Astrocyte of the spinal cord (primary cell): Measurements from ENCODE around the gene MX1.

ENCODE experiments used
- DNase-seq: peaks from one replicate; pipeline ENCODE4 v3.0.0; 2011; ENCODE audit warnings: low read depth, low spot score
- H3K4me3 ChIP-seq: 2 replicates; pipeline ENCODE4 v1.5.1; 2011; ENCODE audit warnings: low read depth, mild to moderate bottlenecking, low read length, moderate library complexity
- CTCF ChIP-seq: IDR thresholded peaks from 2 replicates; pipeline ENCODE4 v1.5.1; 2012; ENCODE audit warnings: low read depth, mild to moderate bottlenecking, low read length, inconsistent platforms
- in situ Hi-C: cut with HindIII; loops from 2 replicates; pipeline ENCODE4 v1.10.0; 2017; ENCODE audit warnings: low sequenced_read_pairs

MX1 gene

GRCh38 chr21:41397471-41397891 is 28.6 kb upstream of the MX1 start:
- no peak for TF ChIP-seq CTCF
- in situ Hi-C loops = no loop called here
- DNase-seq = no peak
- no peak overlapping the region for H3K4me3 ChIP-seq

DNA sequence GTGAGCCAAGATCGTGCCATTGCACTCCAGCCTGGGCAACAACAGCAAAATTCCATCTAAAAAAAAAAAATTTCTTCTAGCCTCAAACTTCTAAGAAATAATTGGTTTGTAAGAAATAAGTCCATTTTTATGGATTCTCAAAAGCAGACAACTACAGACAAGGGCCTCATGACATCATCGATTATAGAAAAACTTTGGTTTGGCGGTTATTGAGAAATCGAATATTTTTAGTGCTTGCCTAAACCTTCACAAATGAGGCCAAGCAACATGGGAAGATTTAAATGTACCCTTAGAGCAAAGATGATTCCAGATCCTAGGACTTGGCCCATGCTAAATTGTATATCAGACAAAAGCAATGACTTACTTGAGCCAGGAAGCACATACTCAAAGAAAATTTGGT is 27.8 kb upstream of the MX1 start:
- no peak for TF ChIP-seq CTCF
- DNase-seq = no peak
- in situ Hi-C loops = no loop called here
- no peak overlapping the region for H3K4me3 ChIP-seq

DNA sequence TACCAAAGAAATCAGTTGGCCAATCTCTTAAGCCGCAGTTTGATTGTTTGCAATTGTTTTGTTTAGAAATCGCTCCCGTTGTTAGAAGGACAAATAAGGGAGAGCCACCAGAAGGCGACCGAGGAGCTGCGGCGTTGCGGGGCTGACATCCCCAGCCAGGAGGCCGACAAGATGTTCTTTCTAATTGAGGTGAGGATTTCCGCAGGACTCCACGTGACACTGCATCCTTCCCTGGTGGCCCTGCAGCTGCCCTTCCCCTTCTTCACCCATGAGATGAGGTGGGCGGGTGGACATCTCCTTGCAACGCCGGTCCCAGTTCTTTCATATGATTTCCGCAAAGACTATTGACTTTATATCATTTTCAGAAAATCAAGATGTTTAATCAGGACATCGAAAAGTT is 27.2 kb upstream of the MX1 start:
- no peak overlapping the region for H3K4me3 ChIP-seq
- no peak for TF ChIP-seq CTCF
- in situ Hi-C loops = no loop called here
- DNase-seq = no peak

DNA sequence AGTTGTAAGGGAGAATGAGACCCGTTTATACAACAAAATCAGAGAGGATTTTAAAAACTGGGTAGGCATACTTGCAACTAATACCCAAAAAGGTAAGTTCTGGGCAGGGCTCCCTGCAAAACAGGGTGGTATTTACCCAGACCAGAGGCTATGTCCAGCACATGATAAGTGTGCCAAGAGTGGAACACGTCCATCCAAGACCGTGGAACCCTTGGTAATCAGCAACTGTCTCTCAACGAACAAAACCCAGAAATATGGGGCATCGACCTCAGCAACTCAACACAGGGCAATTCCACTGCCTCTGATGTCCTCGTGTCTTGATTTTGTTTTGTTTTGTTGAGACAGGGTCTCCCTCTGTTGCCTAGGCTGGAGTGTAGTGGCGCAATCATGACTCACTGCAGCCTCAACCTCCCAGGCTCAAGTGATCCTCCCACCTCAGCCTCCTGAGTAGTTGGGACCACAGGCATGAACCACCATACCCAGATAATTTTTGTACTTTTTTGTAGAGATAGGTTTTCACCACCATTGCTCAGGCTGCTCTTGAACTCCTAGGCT is 26.7 kb upstream of the MX1 start:
- in situ Hi-C loops = no loop called here
- DNase-seq = no peak
- TF ChIP-seq CTCF = no peak
- H3K4me3 ChIP-seq = no peak overlapping the region

- no peak for DNase-seq
- no peak for TF ChIP-seq CTCF
- no peak overlapping the region for H3K4me3 ChIP-seq
- in situ Hi-C loops = no loop called here
Observed at GRCh38 chr21:41402231-41402630, 23.8 kb upstream of the MX1 start.

DNA sequence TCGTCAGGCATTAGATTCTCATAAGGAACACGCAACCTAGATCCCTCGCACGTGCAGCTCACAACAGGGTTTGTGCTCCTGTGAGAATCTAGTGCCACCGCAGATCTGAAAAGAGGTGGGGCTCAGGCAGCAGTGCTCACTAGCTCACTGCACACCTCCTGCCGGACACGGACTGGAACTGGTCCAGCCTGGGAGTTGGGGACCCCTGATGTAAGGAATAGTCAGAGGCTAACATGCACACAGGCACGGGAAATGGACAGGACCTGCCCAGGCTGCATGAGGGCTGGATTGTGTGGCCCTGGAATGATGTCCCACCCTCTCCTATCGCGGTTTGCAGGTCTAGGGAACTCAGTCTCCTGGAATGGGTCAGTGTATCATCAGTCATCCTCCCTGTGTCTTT is 23.2 kb upstream of the MX1 start:
- DNase-seq = no peak
- in situ Hi-C loops = no loop called here
- no peak for TF ChIP-seq CTCF
- no peak overlapping the region for H3K4me3 ChIP-seq

DNA sequence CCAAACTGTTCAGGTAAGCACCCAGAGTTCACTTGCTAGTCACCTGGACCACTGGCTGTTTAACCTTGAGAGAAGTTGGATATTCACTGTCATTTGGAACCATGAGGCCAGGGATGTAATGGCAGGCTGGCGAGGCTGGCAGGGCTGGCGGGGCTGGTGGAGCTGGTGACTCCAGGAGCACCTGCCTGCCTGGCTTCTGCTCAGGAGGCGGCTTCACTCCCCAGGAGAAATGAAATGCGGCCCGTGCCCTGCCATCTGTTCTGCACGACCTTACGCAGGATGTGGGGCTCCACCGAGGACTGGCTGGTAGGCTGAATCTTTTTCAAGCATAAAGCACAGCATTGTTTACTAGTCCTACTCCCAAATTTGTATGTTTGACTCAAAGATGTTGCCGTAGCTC is 22.7 kb upstream of the MX1 start:
- in situ Hi-C loops = no loop called here
- TF ChIP-seq CTCF = no peak
- no peak overlapping the region for H3K4me3 ChIP-seq
- no peak for DNase-seq
